ENCODE results near the gene RAN. TPM values are rescaled to one million over a fixed set of nuclear protein-coding genes. Genes with fewer than 3 reads are reported as not detected.

RAN gene
- total and polyA plus RNA-seq, 7 experiments from 2014 or later = 255 to 925 (median 287) TPM

DNA sequence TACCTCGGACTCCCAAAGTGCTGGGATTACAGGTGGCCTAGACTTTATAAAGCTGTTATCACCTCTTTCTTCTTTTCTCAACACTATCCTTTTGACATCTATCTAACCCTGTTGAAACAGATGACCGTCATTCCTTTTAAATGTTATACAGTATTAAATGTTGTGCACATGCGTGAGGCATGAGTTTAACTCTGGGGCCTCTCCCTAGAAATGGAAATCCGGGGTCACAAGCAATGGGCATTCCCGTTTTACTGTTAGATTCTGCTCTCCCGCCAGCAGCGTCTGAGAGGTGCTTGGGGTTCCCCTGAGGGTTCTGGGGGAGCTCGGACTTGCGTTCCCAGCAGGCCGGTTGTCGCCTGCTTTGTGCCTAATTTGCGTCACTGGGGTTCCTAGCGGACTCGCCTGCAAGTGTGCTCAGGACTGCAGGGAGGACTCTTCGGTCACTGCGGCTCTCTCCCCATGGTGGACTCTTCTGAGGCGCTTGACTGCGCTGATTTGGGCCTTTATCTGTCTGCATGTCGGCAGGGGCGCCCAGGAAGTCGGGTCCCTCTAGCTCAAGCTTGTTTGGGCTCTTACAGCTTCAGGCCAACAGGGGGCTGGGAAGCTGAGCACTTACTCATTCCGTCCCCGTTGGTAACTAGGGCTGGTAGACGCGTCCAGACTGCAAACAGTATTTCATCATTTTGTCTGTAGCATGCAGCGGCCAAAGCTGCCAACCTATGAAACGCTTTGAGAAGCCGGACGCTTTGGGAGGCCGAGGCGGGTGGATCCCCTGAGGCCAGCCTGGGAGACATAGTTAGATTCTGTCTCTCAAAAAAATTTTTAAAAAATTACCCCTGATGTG lies 1.2 kb upstream of the RAN start:
- Histone ChIP-seq H3K36me3 (ENCODE audit: control insufficient read depth in 2 of 3, insufficient read depth in 3 of 3, low read length in 3 of 3) (peaks cover 9 to 20% (median 18%) of the 10 kb centered on the region in 3 experiments), H3K27ac (ENCODE audit: low read depth, low read length) (peak overlapping the region; percentile 90), H3K9me3 (ENCODE audit: control insufficient read depth in 2 of 3, low read length in 3 of 3) (no peaks in the 10 kb centered on the region), H3K27me3 (ENCODE audit: control insufficient read depth in 2 of 2, insufficient read depth in 2 of 2, low read length in 2 of 2) (no peaks in the 10 kb centered on the region), H3K4me3 (ENCODE audit: low read length) (peak overlapping the region; percentile 68), H3K4me1 (ENCODE audit: control insufficient read depth in 2 of 2, insufficient read depth in 2 of 2, low read length in 2 of 2) (peaks cover 46 to 52% of the 10 kb centered on the region in 2 donors)
- Mint-ChIP-seq H3K27ac (peak overlapping the region; percentile 80 to 98 (median 94)), H3K27me3 (no peaks in the 10 kb centered on the region), H3K36me3 (peaks cover 12 to 28% (median 25%) of the 10 kb centered on the region in 5 donors), H3K4me3 (peak overlapping the region; percentile 77 to 91 (median 81)), H3K4me1 (peaks cover 33 to 85% (median 65%) of the 10 kb centered on the region in 7 donors), H3K9me3 (peaks cover 0 to 5% (median 0%) of the 10 kb centered on the region in 11 donors)
- intact Hi-C loops (cut with micrococcal nuclease) = loop anchor here (1.0 to 10.0 kb wide), 9 partner anchors 10 to 1077 kb away; partner anchors contain the start of genes STX2 (in 2 of the 2), ULK1 (in 2 of the 2), EP400 (in 1 of the 2) and PUS1 (in 1 of the 2)
- POLR2A ChIA-PET = interaction anchor here (0.9 to 4.2 kb wide), 5 partner anchors 25 to 35 kb away, joined by 4 to 26 read pairs (median 5); partner anchors contain the start of gene STX2
- CTCF ChIA-PET = interaction anchor here (0.7 to 1.3 kb wide), 3 partner anchors 33 to 53 kb away, joined by 3 to 5 read pairs (median 3); no protein-coding TSS in a partner anchor
- peak; percentile 29 to 69 (median 47) for DNase-seq
- peak; percentile 53 for ATAC-seq

GRCh38 chr12:130872179-130873096 lies 572 bp downstream of the RAN start:
- Mint-ChIP-seq H3K9me3 (peaks cover 0 to 2% (median 0%) of the 10 kb centered on the region in 11 donors), H3K27ac (peak overlapping the region; percentile 86 to 98 (median 95)), H3K36me3 (peaks cover 15 to 43% (median 31%) of the 10 kb centered on the region in 5 donors), H3K4me3 (peak overlapping the region; percentile 85 to 98 (median 91)), H3K27me3 (no peaks in the 10 kb centered on the region), H3K4me1 (peaks cover 32 to 81% (median 67%) of the 10 kb centered on the region in 7 donors)
- H3K27ac ChIP-seq (ENCODE audit: low read depth, low read length) = peak overlapping the region; percentile 90
- ATAC-seq = peak; percentile 43
- intact Hi-C loops (cut with micrococcal nuclease) = loop anchor here (5.0 to 10.0 kb wide), 5 partner anchors 55 to 1075 kb away; partner anchors contain the start of genes ULK1 (in 2 of the 2) and EP400 (in 1 of the 2)
- ChIA-PET CTCF (interaction anchor here (1.5 kb wide), 1 partner anchor 46 kb away, joined by 5 read pairs; no protein-coding TSS in a partner anchor), POLR2A (interaction anchor here (2.0 kb wide), 1 partner anchor 35 kb away, joined by 5 read pairs; no protein-coding TSS in a partner anchor)
- H3K27me3 ChIP-seq (ENCODE audit: control insufficient read depth in 2 of 2, insufficient read depth in 2 of 2, low read length in 2 of 2) = no peaks in the 10 kb centered on the region
- H3K9me3 ChIP-seq (ENCODE audit: control insufficient read depth in 2 of 3, low read length in 3 of 3) = no peaks in the 10 kb centered on the region
- H3K4me1 ChIP-seq (ENCODE audit: control insufficient read depth in 2 of 2, insufficient read depth in 2 of 2, low read length in 2 of 2) = peaks cover 45 to 47% of the 10 kb centered on the region in 2 donors
- DNase-seq = peak in 7 of 9 donors; percentile 45 to 73 (median 51)
- peak overlapping the region; percentile 49 for H3K4me3 ChIP-seq (ENCODE audit: low read length)
- H3K36me3 ChIP-seq (ENCODE audit: control insufficient read depth in 2 of 3, insufficient read depth in 3 of 3, low read length in 3 of 3) = peaks cover 18 to 36% (median 27%) of the 10 kb centered on the region in 3 experiments

DNA sequence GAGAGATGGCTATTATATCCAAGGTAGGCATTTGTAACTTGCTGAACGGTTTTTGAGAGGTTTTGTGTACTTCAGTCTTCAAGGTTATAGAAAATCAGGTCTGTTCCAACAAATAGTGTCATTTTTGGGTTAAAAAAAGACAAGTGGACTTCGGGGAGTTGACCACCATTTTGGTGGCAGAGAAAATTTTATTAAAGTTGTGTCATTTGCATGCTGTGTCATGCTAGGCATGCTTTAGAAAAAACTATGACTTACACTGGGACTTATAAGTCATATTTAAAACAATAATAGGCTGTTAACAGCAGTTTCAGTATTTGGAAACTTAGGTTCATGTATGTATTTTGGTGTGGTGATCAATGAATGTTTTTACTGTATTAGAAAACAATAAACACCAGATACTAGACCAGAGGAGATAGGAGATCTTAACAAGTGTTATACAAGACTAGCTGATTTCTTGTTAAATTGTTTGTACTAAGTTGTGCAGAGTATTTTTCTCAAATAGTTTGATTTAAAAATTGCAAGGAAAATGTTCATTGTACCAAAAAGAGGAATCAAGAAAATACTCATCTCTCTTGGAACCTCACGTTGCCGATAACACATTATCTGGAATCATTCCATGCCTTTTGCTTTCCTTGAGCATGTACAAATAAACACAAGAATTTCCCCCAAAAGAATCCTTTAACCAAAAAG lies 1.4 kb downstream of the RAN start:
- Mint-ChIP-seq H3K36me3 (peaks cover 15 to 45% (median 31%) of the 10 kb centered on the region in 5 donors), H3K9me3 (peaks cover 0 to under 1% (median 0%) of the 10 kb centered on the region in 11 donors), H3K4me1 (peaks cover 31 to 73% (median 65%) of the 10 kb centered on the region in 7 donors), H3K27ac (peak overlapping the region; percentile 86 to 97 (median 92)), H3K27me3 (no peaks in the 10 kb centered on the region), H3K4me3 (peak overlapping the region; percentile 85 to 98 (median 91))
- POLR2A ChIA-PET = interaction anchor here (2.0 kb wide), 1 partner anchor 36 kb away, joined by 5 read pairs; no protein-coding TSS in a partner anchor
- Histone ChIP-seq H3K27me3 (ENCODE audit: control insufficient read depth in 2 of 2, insufficient read depth in 2 of 2, low read length in 2 of 2) (no peaks in the 10 kb centered on the region), H3K4me1 (ENCODE audit: control insufficient read depth in 2 of 2, insufficient read depth in 2 of 2, low read length in 2 of 2) (peaks cover 39% of the 10 kb centered on the region in 2 donors), H3K27ac (ENCODE audit: low read depth, low read length) (peak overlapping the region; percentile 90), H3K4me3 (ENCODE audit: low read length) (peak overlapping the region; percentile 49), H3K9me3 (ENCODE audit: control insufficient read depth in 2 of 3, low read length in 3 of 3) (no peaks in the 10 kb centered on the region), H3K36me3 (ENCODE audit: control insufficient read depth in 2 of 3, insufficient read depth in 3 of 3, low read length in 3 of 3) (peaks cover 18 to 38% (median 27%) of the 10 kb centered on the region in 3 experiments)
- ATAC-seq = no peak
- CTCF ChIA-PET = interaction anchor here (1.5 kb wide), 1 partner anchor 47 kb away, joined by 5 read pairs; no protein-coding TSS in a partner anchor
- intact Hi-C loops (cut with micrococcal nuclease) = loop anchor here (5.0 to 10.0 kb wide), 5 partner anchors 56 to 1074 kb away; partner anchors contain the start of genes ULK1 (in 2 of the 2) and EP400 (in 1 of the 2)
- no peak for DNase-seq

- Histone ChIP-seq H3K4me3 (ENCODE audit: low read length) (no peak overlapping the region), H3K36me3 (ENCODE audit: control insufficient read depth in 2 of 3, insufficient read depth in 3 of 3, low read length in 3 of 3) (peaks cover 18 to 38% (median 27%) of the 10 kb centered on the region in 3 experiments), H3K9me3 (ENCODE audit: control insufficient read depth in 2 of 3, low read length in 3 of 3) (no peaks in the 10 kb centered on the region), H3K27ac (ENCODE audit: low read depth, low read length) (peak overlapping the region; percentile 90), H3K4me1 (ENCODE audit: control insufficient read depth in 2 of 2, insufficient read depth in 2 of 2, low read length in 2 of 2) (peaks cover 33 to 35% of the 10 kb centered on the region in 2 donors), H3K27me3 (ENCODE audit: control insufficient read depth in 2 of 2, insufficient read depth in 2 of 2, low read length in 2 of 2) (no peaks in the 10 kb centered on the region)
- intact Hi-C loops (cut with micrococcal nuclease) = loop anchor here (5.0 to 10.0 kb wide), 5 partner anchors 57 to 1073 kb away; partner anchors contain the start of genes ULK1 (in 2 of the 2) and EP400 (in 1 of the 2)
- Mint-ChIP-seq H3K27ac (peak overlapping the region in 7 of 9 donors; percentile 8 to 97 (median 58)), H3K36me3 (peaks cover 15 to 45% (median 31%) of the 10 kb centered on the region in 5 donors), H3K4me1 (peaks cover 29 to 67% (median 59%) of the 10 kb centered on the region in 7 donors), H3K4me3 (peak overlapping the region; percentile 65 to 98 (median 90)), H3K9me3 (no peaks in the 10 kb centered on the region), H3K27me3 (no peaks in the 10 kb centered on the region)
- ChIA-PET CTCF (interaction anchor here (1.5 kb wide), 1 partner anchor 47 kb away, joined by 5 read pairs; no protein-coding TSS in a partner anchor), POLR2A (interaction anchor here (2.0 kb wide), 1 partner anchor 36 kb away, joined by 5 read pairs; no protein-coding TSS in a partner anchor)
- DNase-seq (no peak), ATAC-seq (no peak)
These were observed 2.0 kb downstream of the RAN start for GRCh38 chr12:130873825-130874224.

DNA sequence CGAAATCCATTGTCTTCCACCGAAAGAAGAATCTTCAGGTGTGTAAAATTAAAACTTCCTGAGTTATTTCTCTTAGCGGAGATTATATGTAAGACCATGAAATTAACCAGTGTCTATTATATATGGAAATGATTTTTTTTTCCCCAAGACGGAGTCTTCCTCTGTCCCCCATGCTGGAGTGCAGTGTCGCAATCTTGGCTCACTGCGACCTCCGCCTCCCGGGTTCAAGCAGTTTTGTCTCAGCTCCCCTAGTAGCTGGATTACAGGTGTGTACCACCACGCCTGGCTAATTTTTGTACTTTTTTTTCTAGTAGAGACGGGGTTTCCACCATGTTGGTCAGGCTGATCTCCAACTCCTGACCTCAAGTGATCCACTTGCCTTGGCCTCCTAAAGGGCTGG lies 2.8 kb downstream of the RAN start:
- H3K4me1 Mint-ChIP-seq = peaks cover 29 to 63% (median 60%) of the 10 kb centered on the region in 7 donors
- no peaks in the 10 kb centered on the region for H3K9me3 ChIP-seq (ENCODE audit: control insufficient read depth in 2 of 3, low read length in 3 of 3)
- H3K4me3 ChIP-seq (ENCODE audit: low read length) = no peak overlapping the region
- H3K36me3 Mint-ChIP-seq = peaks cover 15 to 45% (median 31%) of the 10 kb centered on the region in 5 donors
- ChIA-PET CTCF (interaction anchor here (1.1 kb wide), 1 partner anchor 49 kb away, joined by 3 read pairs; no protein-coding TSS in a partner anchor), POLR2A (no interaction called here)
- intact Hi-C loops (cut with micrococcal nuclease) = loop anchor here (5.0 to 10.0 kb wide), 5 partner anchors 57 to 1073 kb away; partner anchors contain the start of genes ULK1 (in 2 of the 2) and EP400 (in 1 of the 2)
- peak overlapping the region in 5 of 9 donors; percentile 2 to 44 (median 22) for H3K27ac Mint-ChIP-seq
- peak overlapping the region in 9 of 10 donors; percentile 6 to 98 (median 65) for H3K4me3 Mint-ChIP-seq
- H3K9me3 Mint-ChIP-seq = no peaks in the 10 kb centered on the region
- no peak for DNase-seq
- H3K27me3 ChIP-seq (ENCODE audit: control insufficient read depth in 2 of 2, insufficient read depth in 2 of 2, low read length in 2 of 2) = no peaks in the 10 kb centered on the region
- H3K36me3 ChIP-seq (ENCODE audit: control insufficient read depth in 2 of 3, insufficient read depth in 3 of 3, low read length in 3 of 3) = peaks cover 18 to 38% (median 27%) of the 10 kb centered on the region in 3 experiments
- H3K4me1 ChIP-seq (ENCODE audit: control insufficient read depth in 2 of 2, insufficient read depth in 2 of 2, low read length in 2 of 2) = peaks cover 28 to 36% of the 10 kb centered on the region in 2 donors
- H3K27ac ChIP-seq (ENCODE audit: low read depth, low read length) = no peak overlapping the region
- H3K27me3 Mint-ChIP-seq = no peaks in the 10 kb centered on the region
- ATAC-seq = no peak

All from naive thymus-derived CD4-positive, alpha-beta T cell (primary cell).